ENCODE results near the gene SNTG2.

- TF ChIP-seq CTCF (IDR thresholded peaks at IDR 0.05 in 8 of 11, conservative IDR thresholded peaks at IDR 0.05 in 3 of 11) (no peak), POLR2A (IDR thresholded peaks at IDR 0.05) (no peak), POLR2AphosphoS5 (IDR thresholded peaks at IDR 0.05) (no peak)
Measured at GRCh38 chr2:1283871-1284270, 333.2 kb downstream of the SNTG2 start.

All from spleen (tissue), 7 donors.